Heart right ventricle (tissue), 16 donors: ENCODE results near the gene LRG1. TPM values are rescaled to one million over a fixed set of nuclear protein-coding genes. Genes with fewer than 3 reads are reported as not detected.

ENCODE experiments used
- ATAC-seq, 8 donors: fragments of 200-7000 bp; cut with Tn5 transposase; one replicate each; pipeline ENCODE4 v1.9.1; 2020; ENCODE audit warnings: mild to moderate bottlenecking in 8 of 8, moderate library complexity in 8 of 8, moderate number of reproducible peaks in 1 of 8
- DNase-seq, 2 donors: peaks; one replicate each; pipeline ENCODE4 v3.0.0-alpha.2; 2020
- H3K27ac ChIP-seq, 10 donors: fragments of 200-600 bp; sonication (generic) in 2 of 10; one replicate each; pipeline versions ENCODE4 v1.5.0 to v1.8.0; 2020 to 2022; ENCODE audit warnings: mild to moderate bottlenecking in 3 of 10
- H3K27me3 ChIP-seq, 7 donors: fragments of 200-600 bp; one replicate each; pipeline ENCODE4 v1.8.0; 2021 to 2022; ENCODE audit warnings: mild to moderate bottlenecking in 2 of 7
- H3K36me3 ChIP-seq, 9 donors: fragments of 200-600 bp; sonication (generic) in 1 of 9; one replicate each; pipeline versions ENCODE4 v1.5.0 to v1.8.0; 2020 to 2022; ENCODE audit warnings: mild to moderate bottlenecking in 2 of 9
- H3K4me1 ChIP-seq, 9 donors: fragments of 200-600 bp; sonication (generic) in 1 of 9; one replicate each; pipeline versions ENCODE4 v1.5.0 to v1.8.0; 2020 to 2022; ENCODE audit warnings: mild to moderate bottlenecking in 4 of 9
- H3K4me3 ChIP-seq, 10 donors: fragments of 200-600 bp; sonication (generic) in 2 of 10; one replicate each; pipeline versions ENCODE4 v1.5.0 to v1.8.0; 2020 to 2022; ENCODE audit warnings: mild to moderate bottlenecking in 7 of 10, moderate library complexity in 2 of 10
- H3K9me3 ChIP-seq, 11 donors: fragments of 200-600 bp in 10 of 11; sonication (generic) in 2 of 11; one replicate each; pipeline versions ENCODE4 v1.5.0 to v1.8.0; 2013 to 2022; ENCODE audit warnings: mild to moderate bottlenecking in 2 of 11, control low read depth in 1 of 11, moderate library complexity in 1 of 11
- whole genome bisulfite sequencing, 2 donors: extraction: QIAGEN DNeasy Blood & Tissue Kit; methylation state at CpG; one replicate each; pipeline ENCODE4 v1.1.7; 2013; ENCODE audit warnings: inconsistent platforms in 1 of 2; 5-methylcytosine and 5-hydroxymethylcytosine counted together
- intact Hi-C, 10 donors: fragments of 100-400 bp; cut with DNase I; formaldehyde crosslinking; loops; one replicate each; pipeline versions ENCODE4 v1.11.1 to v1.14.2; 2022
- polyA plus RNA-seq, 2 donors: library from polyadenylated mRNA; stranded (reverse); fragments of 200-250 nt; gene quantifications; one replicate each; pipeline ENCODE4 v1.2.3, GENCODE V29; 2013
- total RNA-seq, 10 donors: library from RNA; stranded (reverse); fragmentation: NEBNext Ultra II Directional in 3 of 10; extraction: Animal tissue kit (Norgen Biotek cat#: 25700) in 3 of 10; gene quantifications; one replicate each; pipeline versions ENCODE4 v1.2.1 to v1.2.4, GENCODE V29; 2021 to 2023
- TF ChIP-seq, protein P1 (sequence below), 9 donors: fragments of 200-600 bp; sonication (generic) in 2 of 9; IDR thresholded peaks; one replicate each; pipeline versions ENCODE4 v1.5.0 to v1.8.0; 2021 to 2022; ENCODE audit warnings: antibody characterized with exemption in 9 of 9, mild to moderate bottlenecking in 5 of 9, moderate library complexity in 1 of 9
- donor health status: Arrhythmogenic right ventricular cardiomyopathy.
- donor health status: ischemic (EF 13 %, LVEDD 7.1; RV severe dilation, severe dysfunction).
- donor health status: healthy with polysubstance abuse.
- donor health status: DM: no; HTN: yes; CAD: no.
- donor health status: DM: no; HTN: no; CAD: no.
- donor health status: ischemic (EF 25% LVEDD 6.9; RV normal size, moderate dysfunction).
- donor health status: ischemic (EF 25% LVEDD 5.7; RV mildly dilated, moderate dysfunction).
- donor health status: healthy.
- donor health status: DM: yes; HTN: yes; CAD: no.
- donor health status: Ischemic cardiomyopathy.
- donor health status: ischemic (EF 35%, LVEDD 5.7; RV mildly dilated, moderate dysfunction).
- donor health status: nonischemic (EF 11% LVEDD 7.7; RV severe dilation, severe dysfunction).
- donor health status: DM: yes; HTN: yes; CAD: no.
- donor health status: PGD.
- donor health status: ischemic (EF 29% LVEDD 5.4; RV normal size, mild dysfunction).
- donor health status: nonischemic (EF 23%, LVEDD 6.1; RV moderate dilation, normal function).

LRG1 gene
- total and polyA plus RNA-seq, 12 donors: 0.06 to 1.3 (median 0.29) TPM

DNA sequence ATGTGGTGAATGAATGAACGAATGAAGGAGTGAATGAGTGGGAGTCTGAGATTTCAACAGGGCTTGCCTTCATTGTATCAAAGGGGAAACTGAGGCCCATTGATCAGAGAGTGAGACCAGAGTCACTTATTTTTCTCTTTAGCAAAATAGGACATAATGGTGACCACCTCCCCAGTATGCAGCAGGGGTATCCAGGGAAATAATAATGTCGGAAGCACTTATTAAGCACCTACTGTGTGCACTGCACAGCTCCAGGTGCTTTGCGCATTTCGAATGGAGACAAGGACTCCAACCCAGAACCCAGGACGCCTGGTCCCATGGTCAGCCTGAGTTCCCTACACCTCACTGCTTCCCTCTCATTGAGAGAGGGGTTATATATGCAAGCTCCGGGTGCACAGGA lies 46.4 kb upstream of the LRG1 start:
- Histone ChIP-seq H3K4me3 (no peak overlapping the region), H3K9me3 (no peaks in the 10 kb centered on the region), H3K27me3 (peaks cover 15 to 59% (median 39%) of the 10 kb centered on the region in 7 donors), H3K27ac (no peak overlapping the region), H3K36me3 (no peaks in the 10 kb centered on the region), H3K4me1 (peaks cover 6 to 19% (median 13%) of the 10 kb centered on the region in 9 donors)
- 68 to 81% methylated on average over 6 of the region's 6 CpGs for WGBS, 2 donors
- intact Hi-C loops: loop anchor here in 1 of 10 donors (10.0 kb wide), 1 partner anchor 49 kb away; the partner anchor contains the start of gene TNFAIP8L1
- DNase-seq: no peak
- ATAC-seq: no peak
- TF ChIP-seq, protein P1, sequence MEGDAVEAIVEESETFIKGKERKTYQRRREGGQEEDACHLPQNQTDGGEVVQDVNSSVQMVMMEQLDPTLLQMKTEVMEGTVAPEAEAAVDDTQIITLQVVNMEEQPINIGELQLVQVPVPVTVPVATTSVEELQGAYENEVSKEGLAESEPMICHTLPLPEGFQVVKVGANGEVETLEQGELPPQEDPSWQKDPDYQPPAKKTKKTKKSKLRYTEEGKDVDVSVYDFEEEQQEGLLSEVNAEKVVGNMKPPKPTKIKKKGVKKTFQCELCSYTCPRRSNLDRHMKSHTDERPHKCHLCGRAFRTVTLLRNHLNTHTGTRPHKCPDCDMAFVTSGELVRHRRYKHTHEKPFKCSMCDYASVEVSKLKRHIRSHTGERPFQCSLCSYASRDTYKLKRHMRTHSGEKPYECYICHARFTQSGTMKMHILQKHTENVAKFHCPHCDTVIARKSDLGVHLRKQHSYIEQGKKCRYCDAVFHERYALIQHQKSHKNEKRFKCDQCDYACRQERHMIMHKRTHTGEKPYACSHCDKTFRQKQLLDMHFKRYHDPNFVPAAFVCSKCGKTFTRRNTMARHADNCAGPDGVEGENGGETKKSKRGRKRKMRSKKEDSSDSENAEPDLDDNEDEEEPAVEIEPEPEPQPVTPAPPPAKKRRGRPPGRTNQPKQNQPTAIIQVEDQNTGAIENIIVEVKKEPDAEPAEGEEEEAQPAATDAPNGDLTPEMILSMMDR (IDR thresholded peaks at IDR 0.05): no peak

- ATAC-seq (no peak), DNase-seq (no peak)
- Histone ChIP-seq H3K27me3 (peaks cover 15 to 59% (median 42%) of the 10 kb centered on the region in 7 donors), H3K27ac (no peak overlapping the region), H3K9me3 (no peaks in the 10 kb centered on the region), H3K36me3 (no peaks in the 10 kb centered on the region), H3K4me3 (no peak overlapping the region), H3K4me1 (peaks cover 6 to 21% (median 13%) of the 10 kb centered on the region in 9 donors)
- TF ChIP-seq, protein P1 (IDR thresholded peaks at IDR 0.05): no peak
- 91 to 94% methylated on average over 1 of the region's 1 CpG for WGBS, 2 donors
- intact Hi-C loops: loop anchor here in 2 of 10 donors (2.0 to 10.0 kb wide), 2 partner anchors 39 to 49 kb away; partner anchors contain the start of gene TNFAIP8L1 (in 1 of the 2)
These were observed 45.7 kb upstream of the LRG1 start for GRCh38 chr19:4585556-4585955.

DNA sequence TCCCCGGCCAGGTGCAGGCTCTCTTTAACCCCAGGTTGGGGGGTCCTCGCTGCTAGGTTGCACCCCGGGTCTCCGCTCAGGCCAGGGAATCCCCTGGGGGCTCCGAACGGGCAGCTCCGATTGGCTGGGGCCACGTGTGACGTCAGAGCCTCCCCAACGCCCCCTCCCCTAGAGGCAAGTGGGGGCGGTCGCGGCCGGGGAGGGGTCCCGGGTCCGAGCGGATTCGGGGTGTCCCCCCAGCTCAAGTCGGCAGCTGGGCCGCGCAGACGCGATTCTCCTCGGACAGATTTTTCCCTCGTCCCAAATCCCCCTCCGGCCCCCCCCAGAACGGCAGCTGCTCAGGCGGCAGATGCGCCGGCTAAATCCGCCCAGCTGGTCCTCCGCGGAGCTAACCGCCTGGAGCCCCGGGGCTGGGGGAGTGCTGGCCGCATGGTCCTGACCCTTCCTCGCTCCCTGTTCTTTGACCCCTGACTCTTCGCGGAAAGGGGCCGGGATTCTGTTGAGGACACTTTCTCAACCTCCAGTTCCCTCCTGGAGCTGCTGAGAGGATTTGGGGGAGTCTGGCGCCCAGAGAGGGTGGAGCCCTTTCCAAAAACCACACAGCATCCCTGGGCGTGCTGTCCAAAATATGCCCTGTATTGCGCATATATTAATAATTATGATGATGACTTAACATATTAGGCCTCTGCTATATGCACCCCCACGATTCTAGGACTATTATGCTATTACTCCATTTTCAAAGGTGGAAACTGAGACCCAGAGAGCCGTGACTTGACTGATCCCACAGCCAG lies 45.0 kb upstream of the LRG1 start:
- Histone ChIP-seq H3K9me3 (no peaks in the 10 kb centered on the region), H3K4me1 (peaks cover 6 to 28% (median 18%) of the 10 kb centered on the region in 9 donors), H3K36me3 (no peaks in the 10 kb centered on the region), H3K27ac (no peak overlapping the region), H3K4me3 (peak overlapping the region; percentile 27 to 66 (median 50)), H3K27me3 (peaks cover 19 to 66% (median 47%) of the 10 kb centered on the region in 7 donors)
- 9% methylated on average over 45 of the region's 45 CpGs for WGBS, 2 donors
- DNase-seq (no peak), ATAC-seq (peak in 1 of 8 donors; percentile 22)
- TF ChIP-seq, protein P1 (IDR thresholded peaks at IDR 0.05): no peak
- intact Hi-C loops: loop anchor here in 2 of 10 donors (2.0 to 10.0 kb wide), 2 partner anchors 40 to 50 kb away; partner anchors contain the start of gene TNFAIP8L1 (in 1 of the 2)

DNA sequence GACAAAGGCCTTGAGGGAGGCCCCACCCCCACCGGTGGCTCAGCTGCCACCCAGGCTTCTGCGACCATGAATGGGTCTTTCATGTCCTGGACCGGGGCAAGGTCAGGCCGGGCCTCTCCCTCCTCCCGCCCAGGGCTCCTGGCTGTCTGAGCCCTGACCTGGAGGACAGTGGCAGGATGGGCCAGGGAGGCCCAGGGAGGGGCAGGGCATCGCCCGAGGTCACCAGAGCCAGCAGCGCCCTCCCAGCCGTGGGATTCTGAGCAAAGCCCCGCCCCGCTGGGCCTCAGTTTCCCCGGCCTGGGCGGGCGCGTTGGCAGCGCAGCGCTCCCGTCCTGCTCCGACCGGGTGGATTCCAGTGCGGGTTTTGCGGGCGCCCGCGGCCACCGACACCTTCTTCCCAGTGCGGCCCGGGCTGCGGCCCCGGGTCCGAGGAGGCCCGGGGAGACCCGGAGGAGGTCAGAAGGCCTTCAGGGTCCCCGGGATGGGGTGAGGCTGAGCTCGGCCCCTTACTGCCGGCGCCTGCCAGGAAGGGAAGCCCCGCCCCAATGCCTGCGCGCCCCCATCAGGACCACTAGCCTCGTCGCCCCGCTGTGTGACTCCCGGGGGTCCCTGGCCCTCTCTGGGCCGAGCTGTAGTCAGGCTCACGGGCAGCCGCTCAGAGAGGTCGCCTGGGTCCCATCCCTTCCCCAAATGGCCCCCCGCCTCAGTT lies 44.3 kb upstream of the LRG1 start:
- 2 to 4% methylated on average over 38 to 49 of the region's 49 CpGs for WGBS, 2 donors
- intact Hi-C loops: loop anchor here in 2 of 10 donors (2.0 to 10.0 kb wide), 2 partner anchors 41 to 51 kb away; partner anchors contain the start of gene TNFAIP8L1 (in 1 of the 2)
- H3K27me3 ChIP-seq: peaks cover 19 to 73% (median 55%) of the 10 kb centered on the region in 7 donors
- no peaks in the 10 kb centered on the region for H3K36me3 ChIP-seq
- peak overlapping the region in 1 of 10 donors; percentile 17 for H3K27ac ChIP-seq
- H3K9me3 ChIP-seq: no peaks in the 10 kb centered on the region
- TF ChIP-seq, protein P1 (IDR thresholded peaks at IDR 0.05): no peak
- ATAC-seq: peak; percentile 13 to 65 (median 46)
- H3K4me3 ChIP-seq: peak overlapping the region; percentile 27 to 66 (median 50)
- DNase-seq: no peak
- H3K4me1 ChIP-seq: peaks cover 6 to 31% (median 18%) of the 10 kb centered on the region in 9 donors
